ENCODE data around the gene FCRLA.

GRCh38 chr1:161737625-161738024 is 30.6 kb downstream of the FCRLA start:
- TF ChIP-seq CTCF (conservative IDR thresholded peaks at IDR 0.05) (no peak), EZH2 (IDR thresholded peaks at IDR 0.05; ENCODE audit: low read depth) (no peak)

Measured in PC-9 (cell line).